Measurements from ENCODE around the gene PAWR.

- no peak for TF ChIP-seq CTCF (IDR thresholded peaks at IDR 0.05)
- no peak for TF ChIP-seq POLR2A (IDR thresholded peaks at IDR 0.05)
These were observed 153.1 kb downstream of the PAWR start for GRCh38 chr12:79537675-79538074.
